SK-N-MC (cell line): ENCODE measurements around the gene PCGF3.

ENCODE experiments used
- EZH2 ChIP-seq: fragments of 200-600 bp; sonication (generic); IDR thresholded peaks from one replicate; pipeline ENCODE4 v1.6.1; 2017; ENCODE audit warnings: antibody characterized with exemption
- POLR2AphosphoS5 ChIP-seq: IDR thresholded peaks from 2 replicates; pipeline ENCODE4 v1.6.1; 2012; ENCODE audit warnings: mild to moderate bottlenecking, low read depth, low read length, borderline replicate concordance

GRCh38 chr4:787561-787981 is 81.9 kb downstream of the PCGF3 start:
- no peak for TF ChIP-seq POLR2AphosphoS5
- TF ChIP-seq EZH2 = no peak
